GM21515 (cell line): ENCODE results near the gene IDI2.
A peak's percentile ranks its signal among the peaks of the same experiment; 100 is the strongest.
"Not testable (repeated sequence)": the region's sequence is repeated elsewhere in the genome, so short reads cannot be mapped to it uniquely, and the experiment has no call there.

Experiments used
- ATAC-seq: cut with Tn5 transposase; IDR thresholded peaks from one replicate; pipeline ENCODE4 v1.9.1; 2021; ENCODE audit not compliant: unreplicated experiment

Gene IDI2

DNA sequence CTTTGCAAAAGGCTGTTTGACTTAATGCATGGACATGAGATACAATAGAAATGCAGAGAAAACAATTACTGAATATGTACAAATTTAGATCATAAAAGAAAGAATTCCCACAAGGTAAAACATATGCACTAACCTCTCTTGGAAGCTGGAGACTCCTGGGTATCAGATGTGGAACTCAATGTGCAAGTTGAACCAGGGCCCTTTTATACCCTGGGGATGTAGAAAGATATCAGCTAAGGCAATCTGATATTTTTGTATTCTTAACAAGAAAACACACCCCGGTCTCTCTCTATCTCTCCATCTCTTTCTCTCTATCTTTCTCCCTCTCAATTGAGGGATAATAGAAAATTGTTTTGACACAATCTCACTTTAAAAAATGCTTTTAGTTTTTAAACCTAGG is at the start of gene IDI2:
Gene IDI2 (minus strand): TSS at position 177 of the 400 bp plus-strand sequence. CDS start 1,136 bp downstream, outside the sequence.
- no peak for ATAC-seq

DNA sequence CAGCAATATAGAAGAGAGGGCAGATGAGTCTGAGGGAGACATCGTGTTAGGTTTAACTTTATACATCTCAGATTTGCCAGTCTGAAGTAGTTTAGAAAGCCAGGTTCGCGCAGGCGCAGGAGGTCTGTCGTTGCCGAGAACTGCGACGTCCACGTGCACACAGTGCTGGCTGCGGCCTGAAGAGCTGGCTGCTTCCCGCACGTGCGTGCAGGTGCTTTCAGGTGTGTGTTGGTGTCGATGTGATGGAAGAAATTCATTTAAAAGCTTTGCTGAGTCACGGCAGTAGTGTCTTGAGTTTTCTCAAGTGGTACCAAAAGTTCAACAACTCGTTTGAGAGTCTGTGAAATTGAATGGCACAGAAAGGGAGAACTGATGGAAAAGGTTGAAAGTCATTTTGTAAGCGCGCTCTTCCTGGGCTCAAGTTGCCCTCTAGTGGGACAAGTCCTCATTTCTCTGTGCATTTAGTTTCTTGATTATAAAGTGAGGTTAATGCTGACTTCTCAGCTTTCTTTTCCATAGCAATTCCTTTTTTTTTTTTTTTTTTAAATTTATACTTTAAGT is 49.2 kb upstream of the IDI2 start:
- ATAC-seq = no peak

DNA sequence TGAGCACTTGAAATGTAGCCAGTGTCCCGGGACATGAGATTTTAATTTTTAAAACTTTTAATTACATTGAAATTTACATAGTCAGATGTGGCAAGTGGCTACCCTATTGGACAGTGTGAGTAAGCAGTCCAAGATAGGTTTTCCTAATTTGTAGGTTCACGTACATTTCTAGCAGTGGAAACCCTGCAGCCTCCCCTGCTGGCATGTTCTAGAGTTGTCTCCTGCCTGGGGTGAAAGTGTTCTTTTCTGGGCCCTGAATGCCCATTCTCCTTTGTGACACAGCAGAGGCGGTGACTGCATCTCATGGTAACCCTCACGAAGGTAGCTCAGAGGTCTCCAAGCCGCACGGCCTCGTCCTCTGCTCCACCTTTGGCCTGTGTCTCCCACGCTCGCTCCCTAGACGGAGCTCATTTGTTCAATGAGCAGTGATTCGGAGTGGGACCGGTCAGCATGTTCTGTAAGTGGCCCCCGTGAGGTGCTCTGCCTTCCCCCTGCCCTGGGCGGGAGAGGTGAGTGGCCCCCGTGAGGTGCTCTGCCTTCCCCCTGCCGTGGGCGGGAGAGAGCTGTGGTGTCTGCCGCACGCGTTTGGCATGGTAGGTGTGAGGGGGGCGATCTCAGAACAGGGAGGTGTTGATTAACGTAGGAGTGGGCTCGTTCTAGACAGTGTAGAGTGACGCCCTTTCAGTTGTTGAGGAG is 48.5 kb upstream of the IDI2 start:
- ATAC-seq = no peak

DNA sequence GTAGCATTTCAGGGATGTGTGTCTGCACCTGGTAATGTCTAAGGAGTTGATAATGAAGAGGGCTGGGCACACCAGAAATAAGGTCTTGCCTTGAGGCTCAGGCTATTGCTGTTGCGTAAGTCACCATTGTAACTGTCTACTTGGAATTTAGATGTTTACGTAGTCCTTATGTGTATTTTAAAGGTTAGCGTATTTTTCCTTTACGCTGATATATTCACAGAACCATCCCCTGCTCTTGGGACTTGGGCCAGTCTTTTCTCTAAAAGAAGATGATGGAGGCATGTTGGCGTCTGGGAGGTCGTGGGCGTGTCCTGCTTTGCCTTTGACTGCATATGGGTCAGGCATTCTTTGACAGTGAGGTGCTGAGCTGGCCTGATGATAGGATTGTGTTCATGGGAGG is 45.3 kb upstream of the IDI2 start:
- ATAC-seq = no peak

DNA sequence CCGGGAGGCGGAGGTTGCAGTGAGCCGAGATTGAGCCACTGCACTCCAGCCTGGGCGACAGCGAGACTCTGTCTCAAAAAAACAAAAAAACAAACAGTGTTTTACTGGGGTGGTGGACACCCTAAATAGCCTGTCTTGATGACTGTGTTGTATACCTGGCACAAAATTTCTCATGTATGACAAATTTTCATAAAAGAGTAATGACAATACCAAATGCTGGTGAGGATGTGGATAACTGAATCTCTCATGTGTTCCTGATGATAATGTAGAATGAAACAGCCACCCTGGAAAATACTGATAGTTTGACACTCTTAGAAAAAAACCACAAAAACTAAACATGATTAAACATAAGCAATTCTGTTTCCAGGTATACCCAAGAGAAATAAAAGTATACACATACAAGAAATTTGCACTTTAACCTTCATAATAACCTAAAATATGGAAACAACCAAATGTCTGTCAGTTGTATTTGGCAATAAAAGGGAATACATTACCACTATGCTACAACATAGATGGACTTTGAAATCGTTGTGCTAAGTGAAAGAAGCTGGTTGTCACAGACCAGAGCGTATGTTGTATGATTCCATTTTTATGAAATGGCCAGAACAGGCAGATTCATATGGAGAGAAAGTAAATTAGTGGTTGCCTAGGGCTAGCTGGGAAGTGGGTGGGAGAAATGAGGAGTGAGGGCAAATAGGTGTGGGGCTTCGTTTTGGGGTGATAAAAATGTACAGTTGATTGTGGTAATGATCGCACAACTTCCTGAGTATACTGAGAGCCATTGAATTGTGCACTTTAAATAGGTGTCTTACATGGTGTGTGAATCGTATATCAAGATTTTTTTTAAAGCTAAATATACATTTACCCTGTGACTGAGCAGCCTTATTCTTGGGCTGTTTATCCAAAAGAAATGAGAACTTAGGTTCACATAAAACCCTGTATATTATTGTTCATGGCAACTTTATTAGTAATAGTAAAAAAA is 43.0 kb upstream of the IDI2 start:
- no peak for ATAC-seq

DNA sequence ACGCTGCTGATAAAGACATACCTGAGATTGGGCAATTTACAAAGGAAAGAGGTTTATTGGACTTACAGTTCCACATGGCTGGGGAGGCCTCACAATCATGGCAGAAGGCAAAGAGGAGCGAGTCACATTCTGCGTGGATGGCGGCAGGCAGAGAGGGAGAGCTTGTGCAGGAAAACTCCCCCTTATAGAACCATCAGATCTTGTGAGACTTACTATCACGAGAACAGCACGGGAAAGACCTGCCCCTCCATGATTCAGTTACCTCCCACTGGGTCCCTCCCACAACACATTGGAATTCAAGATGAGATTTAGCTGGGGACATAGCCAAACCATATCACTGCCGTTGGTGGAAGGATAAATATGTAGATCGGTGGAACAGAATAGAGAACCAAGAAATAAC is 41.1 kb upstream of the IDI2 start:
- not testable (repeated sequence) for ATAC-seq

DNA sequence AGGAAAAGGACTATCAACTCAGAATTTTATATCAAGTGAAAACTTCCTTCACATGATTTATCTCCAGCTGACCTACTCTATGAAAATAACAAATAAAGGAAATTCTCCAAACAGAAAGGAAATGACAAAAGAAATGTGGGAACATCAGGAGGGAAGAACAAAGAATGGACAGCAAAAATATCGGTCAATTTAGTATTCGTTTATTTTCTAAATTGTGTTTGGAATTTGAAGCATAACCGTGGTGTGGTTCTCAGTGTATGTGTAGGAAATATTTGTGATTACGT is 39.2 kb upstream of the IDI2 start:
- no peak for ATAC-seq

DNA sequence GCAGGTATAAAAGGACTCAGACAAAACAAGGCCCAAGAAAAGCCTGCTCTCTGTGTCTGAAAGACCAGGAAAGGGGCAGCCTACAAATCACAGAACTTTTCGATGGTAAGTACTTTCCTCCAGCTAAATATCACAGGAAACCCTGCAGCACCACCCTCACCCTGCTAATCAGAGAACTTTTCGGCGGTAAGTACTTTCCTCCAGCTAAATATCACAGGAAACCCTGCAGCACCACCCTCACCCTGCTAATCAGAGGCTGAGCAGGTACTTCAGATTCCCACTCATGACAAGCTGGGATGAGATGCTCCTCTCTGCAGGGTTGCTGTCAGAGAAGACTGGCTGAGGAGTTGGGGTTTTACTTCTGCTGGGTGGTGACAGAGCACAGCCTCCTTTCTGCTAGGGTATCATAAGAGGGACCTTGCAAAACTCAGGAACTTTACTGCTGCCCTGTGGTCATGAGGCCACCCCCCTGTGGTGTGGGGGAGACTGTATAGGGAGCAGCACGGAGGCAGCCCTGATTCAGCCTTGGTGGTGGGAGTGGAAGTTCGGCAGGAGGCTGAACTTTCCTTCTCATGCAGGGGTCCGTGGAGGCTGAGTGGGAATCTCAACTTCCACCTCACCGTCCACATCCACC is 37.7 kb upstream of the IDI2 start:
- ATAC-seq = no peak

DNA sequence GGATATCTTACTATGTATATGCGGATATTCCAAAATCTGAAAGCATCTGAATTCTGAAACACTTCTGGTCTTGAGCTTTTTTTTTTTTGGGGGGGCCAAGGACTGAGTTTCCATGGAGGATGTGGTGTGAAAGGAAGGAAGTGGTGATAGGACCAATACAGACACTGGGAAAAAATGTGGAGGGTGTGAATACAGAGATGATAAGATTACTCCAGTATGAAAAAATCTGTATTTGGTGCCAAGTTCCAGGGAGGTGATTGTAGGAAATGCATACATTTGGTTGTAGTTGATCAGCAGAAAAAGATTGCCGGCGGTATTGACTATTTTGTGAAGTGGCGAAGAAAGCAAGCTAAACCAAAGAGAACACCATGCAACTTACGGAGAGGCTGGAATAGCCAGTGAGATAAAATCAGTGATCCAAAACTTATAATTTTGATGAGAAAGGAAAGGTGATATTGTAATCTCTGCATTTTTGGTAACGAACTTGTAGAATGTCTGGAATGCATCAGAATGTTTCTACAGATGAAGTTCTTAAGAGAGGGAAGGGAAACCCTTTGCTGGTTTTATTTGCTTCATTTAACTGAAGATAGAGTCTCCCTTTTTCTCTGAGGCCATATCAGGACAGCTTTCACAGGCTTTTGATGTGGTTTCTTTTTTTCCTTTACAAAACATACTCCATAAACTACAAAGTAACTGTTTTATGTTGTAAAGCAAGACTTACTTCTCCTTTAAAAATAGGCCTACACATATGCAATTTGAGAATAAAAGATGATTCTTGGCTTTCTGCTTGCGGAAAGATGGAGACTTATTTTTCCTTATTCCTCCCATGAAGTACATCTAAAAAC is 36.5 kb upstream of the IDI2 start:
- ATAC-seq = no peak

DNA sequence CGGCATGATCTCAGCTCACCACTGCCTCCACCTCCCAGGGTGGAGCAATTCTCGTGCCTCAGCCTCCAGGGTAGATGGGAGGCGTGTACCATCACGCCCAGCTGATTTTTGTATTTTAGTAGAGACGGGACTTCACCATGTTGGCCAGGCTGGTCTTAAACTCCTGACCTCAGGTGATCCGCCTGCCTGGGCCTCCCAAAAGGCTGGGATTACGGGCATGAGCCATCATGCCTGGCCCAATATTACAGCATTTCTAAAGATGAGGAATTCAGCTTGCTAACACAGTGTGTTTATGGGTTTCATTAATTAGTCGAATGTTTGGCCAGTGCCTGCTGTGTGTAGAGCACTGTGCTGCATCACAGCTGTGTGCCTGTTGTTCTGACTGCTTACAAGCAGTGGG is 34.2 kb upstream of the IDI2 start:
- no peak for ATAC-seq

DNA sequence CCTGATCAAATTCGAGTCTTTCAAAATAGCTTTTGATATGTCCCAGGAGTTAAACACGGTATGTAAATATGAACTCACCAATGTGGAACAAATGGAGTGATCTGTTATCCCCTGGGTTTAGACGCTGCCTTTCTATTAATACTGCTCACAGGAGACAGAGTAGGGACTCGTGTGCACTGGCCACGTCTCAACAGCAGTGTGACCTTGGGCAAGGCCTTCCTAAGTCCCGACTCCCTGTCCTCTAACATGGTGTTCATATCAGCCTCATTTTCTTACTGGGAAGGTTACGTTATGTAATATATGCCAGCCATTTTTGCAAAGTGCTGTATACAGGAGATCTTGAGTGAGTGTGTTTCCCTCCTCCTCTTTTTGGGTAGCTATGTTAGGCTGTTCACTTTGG is 32.4 kb upstream of the IDI2 start:
- ATAC-seq = no peak

DNA sequence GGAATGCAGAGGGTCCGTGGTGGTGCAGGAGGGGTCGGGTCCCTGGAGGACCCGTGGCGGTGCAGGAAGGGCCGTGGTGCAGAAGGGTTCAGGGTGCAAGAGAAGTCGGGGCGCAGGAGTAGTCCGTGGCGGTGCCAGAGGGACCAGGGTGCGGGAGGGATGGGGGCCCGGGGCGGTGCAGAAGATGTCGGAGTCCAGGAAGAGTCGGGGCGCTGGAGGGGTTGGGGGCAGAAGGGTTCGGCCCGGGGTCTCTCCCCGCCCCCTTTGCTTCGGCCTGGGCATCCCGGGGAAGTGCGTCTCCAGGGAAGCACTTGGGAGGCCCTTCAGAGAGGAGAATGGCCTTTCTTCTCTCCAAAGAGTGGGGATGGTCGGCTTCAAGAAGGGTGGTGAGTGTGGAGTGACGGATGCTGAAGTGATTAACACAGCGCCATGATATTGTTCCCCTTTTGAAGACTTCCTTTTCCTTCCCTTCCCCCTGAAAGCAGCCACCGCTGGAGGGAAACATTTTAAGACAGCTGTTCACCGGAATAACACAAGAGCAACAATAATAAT is 31.5 kb upstream of the IDI2 start:
- ATAC-seq = peak; percentile 10

DNA sequence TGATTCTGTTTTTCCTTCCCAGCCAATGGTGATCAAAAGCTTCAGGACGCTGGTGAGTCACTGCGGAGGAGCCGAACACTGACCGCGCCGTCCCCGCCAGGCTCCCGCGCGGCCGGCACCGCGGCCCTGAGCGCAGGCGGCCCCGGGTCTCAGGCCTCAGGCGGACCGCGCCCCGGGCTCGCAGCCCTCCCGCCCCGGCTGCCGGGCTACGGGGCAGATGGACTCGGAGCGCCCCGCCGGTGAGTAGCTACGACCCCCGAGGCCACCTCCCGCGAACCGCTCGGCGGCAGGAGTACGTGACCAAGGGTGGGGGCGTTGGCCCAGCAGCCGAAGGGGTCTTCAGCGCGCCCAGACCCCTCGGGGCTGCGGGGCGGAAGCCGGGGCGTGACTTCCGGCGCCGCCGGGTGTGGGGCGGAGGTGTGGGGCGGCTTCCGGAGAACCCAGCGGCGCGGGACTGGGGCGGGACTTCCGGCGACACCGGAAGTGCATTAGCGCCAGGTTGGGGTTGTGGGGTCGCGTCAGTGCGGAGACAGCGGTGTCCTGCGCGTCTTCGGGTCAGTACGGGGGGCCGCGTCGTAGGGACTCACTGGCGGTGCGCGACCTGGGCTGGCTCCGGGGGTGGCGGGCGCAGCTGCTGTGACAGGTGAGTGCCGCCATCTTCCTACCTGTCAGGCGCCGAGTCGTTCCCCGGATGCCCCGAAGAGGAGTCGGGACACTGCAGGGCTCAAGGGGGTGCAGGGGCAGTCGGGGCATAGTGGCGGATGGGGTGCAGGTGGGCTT is 30.9 kb upstream of the IDI2 start, which contains the start of gene WDR37:
Gene WDR37 (plus strand): TSS at position 60 of the 780 bp plus-strand sequence. CDS start 15,771 bp downstream, outside the sequence.
- peak; percentile 89 for ATAC-seq

DNA sequence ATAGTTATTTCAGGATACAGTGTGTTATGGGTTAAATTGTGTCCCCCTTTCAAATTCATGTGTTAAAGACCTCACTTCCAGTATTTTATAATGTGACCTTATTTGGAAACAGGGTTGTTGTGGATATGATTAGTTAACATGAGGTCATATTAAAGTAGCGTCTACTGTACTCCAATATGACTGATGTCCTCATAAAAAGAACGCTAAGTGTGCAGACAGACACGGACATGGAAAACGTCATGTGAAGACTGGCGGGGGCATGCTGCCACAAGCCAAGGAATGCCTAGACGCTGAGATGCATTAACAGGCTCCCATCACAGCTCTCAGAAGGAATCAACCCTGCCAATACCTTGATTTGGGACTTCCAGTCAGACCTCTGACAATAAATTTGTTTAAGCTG is 29.0 kb upstream of the IDI2 start:
- ATAC-seq = no peak

DNA sequence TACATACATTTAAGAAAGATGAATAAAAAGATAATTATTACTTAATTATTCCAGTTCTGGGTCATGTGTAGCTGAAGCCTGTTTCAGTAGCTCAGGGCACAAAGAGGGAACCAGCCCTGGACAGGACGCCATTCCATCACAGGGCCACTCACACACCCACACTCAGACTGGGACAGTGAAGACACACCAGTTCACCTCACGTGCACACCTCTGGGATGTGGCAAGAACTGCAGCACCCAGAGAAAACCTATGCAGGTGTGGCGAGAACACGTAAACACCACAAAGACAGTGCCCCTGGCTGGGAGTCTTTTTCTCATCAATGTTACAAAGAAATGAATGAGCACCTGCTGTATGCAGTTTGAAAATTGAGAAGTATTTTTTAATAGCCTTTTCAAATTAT is 24.9 kb upstream of the IDI2 start:
- ATAC-seq = no peak

DNA sequence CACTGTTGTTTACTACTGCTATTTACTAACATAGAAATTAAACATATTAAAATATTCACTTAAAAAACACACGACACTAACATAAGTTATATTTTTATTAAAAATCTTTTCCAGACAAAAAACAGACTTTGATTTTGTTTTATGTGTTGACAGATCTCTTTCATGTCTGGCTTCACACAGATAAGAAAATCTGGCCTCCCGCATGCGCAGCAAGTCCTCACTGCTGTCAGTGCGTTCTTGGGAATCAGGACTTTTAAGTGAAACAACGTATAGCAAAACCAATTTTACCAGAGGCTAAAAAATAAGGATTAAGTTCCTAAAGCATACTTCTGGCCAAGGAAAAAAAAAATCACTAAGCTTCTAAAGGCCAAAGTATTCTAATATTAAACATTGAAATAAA is 24.5 kb upstream of the IDI2 start:
- no peak for ATAC-seq

DNA sequence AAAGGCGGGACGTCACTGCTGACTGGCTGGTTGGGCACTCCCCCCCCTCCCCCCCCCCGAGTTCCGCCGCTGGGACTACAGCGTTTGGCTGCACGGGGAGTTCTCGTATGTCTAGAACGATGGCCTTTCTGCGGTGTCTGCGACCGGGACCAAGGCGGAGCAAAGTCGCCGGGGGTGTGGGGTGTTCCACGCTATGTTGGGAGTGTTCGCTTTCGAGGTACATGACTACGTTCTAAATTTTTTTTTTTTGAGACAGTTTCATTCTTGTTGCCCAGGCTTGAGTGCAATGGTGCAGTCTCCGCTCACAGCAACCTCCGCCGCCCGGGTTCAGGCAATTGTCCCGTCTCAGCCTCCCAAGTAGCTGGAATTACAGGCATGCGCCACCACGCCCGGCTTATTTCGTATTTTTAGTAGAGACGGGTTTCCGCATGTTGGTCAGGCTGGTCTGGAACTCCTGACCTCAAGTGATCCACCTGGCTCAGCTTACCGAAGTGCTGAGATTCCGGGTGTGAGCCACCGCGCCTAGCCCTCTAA is 23.8 kb upstream of the IDI2 start:
- ATAC-seq = no peak

DNA sequence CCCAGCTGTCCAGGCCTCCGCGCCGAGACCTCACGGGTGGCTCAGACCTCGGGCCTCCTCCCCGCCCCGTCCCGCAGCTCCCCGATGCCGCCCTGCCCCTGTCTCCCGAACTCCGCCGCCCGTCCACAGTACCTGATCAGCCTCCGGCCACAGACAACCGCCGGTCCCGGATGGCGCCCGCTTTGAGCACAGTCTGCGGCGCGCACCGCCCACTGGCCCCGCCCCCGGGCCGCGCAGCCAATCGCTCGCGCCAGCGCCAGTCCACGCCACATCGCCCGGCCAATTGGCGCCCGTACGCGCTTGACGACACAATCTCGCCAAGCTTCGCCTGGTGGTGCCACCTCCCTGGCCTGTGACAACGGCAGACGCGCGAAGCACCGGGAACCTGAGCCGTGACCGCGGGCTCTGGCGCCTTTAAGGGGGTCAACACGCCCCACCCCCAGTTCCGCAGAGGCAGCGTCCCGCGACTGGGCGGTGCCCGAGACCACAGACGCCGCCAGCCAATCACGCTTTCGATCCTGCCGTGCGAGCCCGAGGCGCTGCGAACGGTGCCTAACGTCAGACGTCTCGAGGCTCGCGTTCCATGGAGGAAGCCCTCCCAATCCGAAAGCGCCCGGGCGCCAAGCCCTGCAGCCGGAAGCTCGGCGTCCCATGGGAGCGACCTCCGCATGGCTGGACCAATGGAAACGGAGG is 23.2 kb upstream of the IDI2 start, which contains the start of gene IDI1:
Gene IDI1 (minus strand): TSS at position 388 of the 693 bp plus-strand sequence. CDS start 116 bp downstream, at position 272.
- peak; percentile 73 for ATAC-seq

DNA sequence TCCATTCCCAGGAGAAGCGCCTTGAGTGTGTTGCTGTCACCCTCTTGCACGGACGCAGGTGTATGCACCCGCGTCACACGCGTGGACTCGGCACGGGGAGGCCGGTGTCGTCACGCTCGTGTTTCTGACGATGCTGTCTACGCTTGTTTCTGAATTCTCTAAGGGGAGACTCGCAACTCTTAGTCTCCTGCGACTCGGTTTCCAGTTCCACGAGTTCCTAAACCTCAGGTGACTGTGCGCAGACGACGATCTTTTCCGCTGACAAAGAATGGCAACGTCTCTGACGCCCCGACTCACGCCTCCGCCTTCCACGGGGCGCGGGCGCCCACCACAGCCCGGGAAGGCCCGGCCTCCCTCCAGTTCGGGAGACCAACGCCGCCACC is 22.7 kb upstream of the IDI2 start:
- no peak for ATAC-seq
